Neural cell (in vitro differentiated cells): ENCODE results near the gene TPRX1.
"Not testable (repeated sequence)": the region's sequence is repeated elsewhere in the genome, so short reads cannot be mapped to it uniquely, and the experiment has no call there.

Experiments used
- CTCF ChIP-seq: fragments of 450-650 bp; IDR thresholded peaks from 2 replicates; pipeline ENCODE4 v1.5.1; 2014; ENCODE audit warnings: antibody characterized with exemption, mild to moderate bottlenecking, moderate library complexity; ENCODE audit not compliant: poor library complexity, severe bottlenecking
- POLR2AphosphoS5 ChIP-seq: IDR thresholded peaks from 2 replicates; pipeline ENCODE4 v1.6.1; 2012
- SMC3 ChIP-seq: fragments of 450-650 bp; conservative IDR thresholded peaks from 2 replicates; pipeline ENCODE4 v1.6.1; 2014; ENCODE audit warnings: antibody characterized with exemption, mild to moderate bottlenecking, moderate library complexity; ENCODE audit not compliant: poor library complexity

GRCh38 chr19:47818221-47818620 lies 13.9 kb upstream of the TPRX1 start:
- TF ChIP-seq POLR2AphosphoS5, CTCF, SMC3: not testable (repeated sequence)
